ENCODE results near the gene SGK1. TPM values are rescaled to one million over a fixed set of nuclear protein-coding genes. Genes with fewer than 3 reads are reported as not detected.
"Not testable (repeated sequence)": the region's sequence is repeated elsewhere in the genome, so short reads cannot be mapped to it uniquely, and the experiment has no call there.

SGK1 gene
- total RNA-seq, 1 donor from 2014 or later = 153 TPM

DNA sequence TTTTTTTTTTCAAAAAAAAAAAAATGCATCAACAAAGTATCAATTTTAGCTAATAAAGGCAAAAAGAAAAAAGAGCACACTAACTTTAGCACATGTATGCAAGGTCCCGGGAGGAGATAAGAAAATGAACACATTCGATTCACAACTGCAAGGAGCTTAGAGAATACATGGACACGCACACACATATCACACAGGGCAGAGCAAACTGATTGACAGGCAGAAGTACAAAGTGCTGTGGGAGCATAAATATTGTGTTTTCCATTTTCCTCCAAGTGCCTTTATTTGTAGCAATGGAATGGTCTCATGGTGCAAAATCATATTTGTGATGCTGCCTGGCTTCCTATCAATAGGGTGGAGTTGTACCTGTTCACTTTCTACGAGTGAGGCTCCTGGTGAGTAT lies 63.8 kb downstream of the SGK1 start:
- DNase-seq (ENCODE audit: low read depth in 2 of 2) = no peak

DNA sequence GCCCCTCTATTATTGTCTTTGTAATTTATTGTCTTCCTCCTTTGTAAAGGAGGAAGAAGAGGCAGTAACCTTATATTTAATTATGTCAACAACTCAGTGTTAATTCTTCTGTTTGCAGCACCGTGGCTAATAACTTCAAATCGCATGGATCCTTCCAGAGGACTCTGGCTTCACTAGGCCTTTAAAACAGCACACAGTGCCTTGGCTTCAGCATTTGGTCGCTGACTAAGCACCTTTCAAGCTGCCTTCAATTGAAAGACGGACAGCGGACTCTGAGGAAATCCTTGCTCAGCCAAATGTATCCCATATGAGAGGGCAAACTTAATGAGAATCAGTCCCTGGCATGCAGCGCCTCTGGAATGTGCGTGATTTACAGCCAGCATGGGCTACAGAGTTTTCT lies 64.2 kb downstream of the SGK1 start:
- DNase-seq (ENCODE audit: low read depth in 2 of 2) = no peak

DNA sequence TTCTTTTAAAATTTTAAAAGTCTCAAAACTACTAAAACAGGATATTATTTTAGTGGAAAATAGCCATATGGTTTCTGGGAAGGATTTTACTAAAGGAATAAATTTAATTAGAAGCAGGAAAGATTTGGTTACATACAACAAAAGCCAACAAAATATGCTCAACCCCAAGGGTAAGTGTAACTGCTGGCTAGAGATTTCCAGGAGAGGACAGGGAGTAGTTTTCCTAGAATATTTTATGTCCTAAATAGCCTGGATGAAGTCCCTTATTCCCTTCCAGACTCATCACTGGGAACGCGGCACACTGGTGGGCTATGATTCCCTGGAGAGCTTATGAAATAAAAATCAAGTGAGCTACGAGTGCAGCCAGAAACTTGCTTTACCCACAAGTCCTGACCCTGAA lies 66.6 kb downstream of the SGK1 start:
- DNase-seq (ENCODE audit: low read depth in 2 of 2) = no peak

DNA sequence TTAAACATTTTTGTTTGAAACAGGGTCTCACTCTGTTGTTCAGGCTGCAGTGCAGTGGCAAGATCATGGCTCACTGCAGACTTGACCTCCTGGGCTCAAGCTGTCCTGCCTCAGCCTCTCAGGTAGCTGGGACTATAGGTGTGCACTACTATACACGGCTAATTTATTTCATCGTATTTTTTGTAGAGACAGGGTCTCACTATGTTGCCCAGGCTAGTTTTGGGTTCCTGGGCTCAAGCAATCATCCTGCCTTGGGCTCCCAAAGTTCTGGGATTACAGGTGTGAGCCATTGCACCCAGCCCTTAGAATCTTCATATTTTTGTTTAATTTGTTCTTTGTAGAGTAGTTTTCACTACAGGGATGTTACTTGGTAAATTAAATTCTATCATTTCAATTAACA lies 67.1 kb downstream of the SGK1 start:
- DNase-seq (ENCODE audit: low read depth in 2 of 2) = no peak

GRCh38 chr6:134249759-134250602 lies 67.9 kb downstream of the SGK1 start:
- DNase-seq (ENCODE audit: low read depth in 2 of 2) = peak in 1 of 2 donors; percentile 20

- DNase-seq (ENCODE audit: low read depth in 2 of 2) = no peak
These were observed 68.6 kb downstream of the SGK1 start for GRCh38 chr6:134249239-134249758.

- DNase-seq (ENCODE audit: low read depth in 2 of 2) = no peak
These were observed 69.9 kb downstream of the SGK1 start for GRCh38 chr6:134247844-134248580.

- DNase-seq (ENCODE audit: low read depth in 2 of 2) = peak in 1 of 2 donors; percentile 34
These were observed 70.6 kb downstream of the SGK1 start for GRCh38 chr6:134247231-134247833.

GRCh38 chr6:134245706-134246105 lies 72.2 kb downstream of the SGK1 start:
- DNase-seq (ENCODE audit: low read depth in 2 of 2) = no peak

DNA sequence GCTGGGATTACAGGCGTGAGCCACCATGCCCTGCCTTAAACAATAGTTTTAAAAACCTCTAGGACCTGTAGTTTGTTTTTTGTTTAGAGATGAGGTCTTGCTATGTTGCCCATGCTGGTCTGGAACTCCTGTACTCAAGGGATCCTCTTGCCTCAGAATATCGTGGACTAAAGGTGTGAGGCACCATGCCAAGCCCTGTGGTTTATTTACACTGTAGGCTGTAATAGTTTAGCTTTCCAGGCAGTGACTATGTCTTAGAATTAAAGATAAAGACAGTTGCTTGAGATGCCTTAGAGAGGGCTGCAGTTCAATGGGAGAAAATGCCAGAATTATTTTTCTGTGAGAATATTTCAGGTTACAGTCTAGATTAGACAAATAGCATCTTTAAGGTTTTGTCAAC lies 72.9 kb downstream of the SGK1 start:
- no peak for DNase-seq (ENCODE audit: low read depth in 2 of 2)

DNA sequence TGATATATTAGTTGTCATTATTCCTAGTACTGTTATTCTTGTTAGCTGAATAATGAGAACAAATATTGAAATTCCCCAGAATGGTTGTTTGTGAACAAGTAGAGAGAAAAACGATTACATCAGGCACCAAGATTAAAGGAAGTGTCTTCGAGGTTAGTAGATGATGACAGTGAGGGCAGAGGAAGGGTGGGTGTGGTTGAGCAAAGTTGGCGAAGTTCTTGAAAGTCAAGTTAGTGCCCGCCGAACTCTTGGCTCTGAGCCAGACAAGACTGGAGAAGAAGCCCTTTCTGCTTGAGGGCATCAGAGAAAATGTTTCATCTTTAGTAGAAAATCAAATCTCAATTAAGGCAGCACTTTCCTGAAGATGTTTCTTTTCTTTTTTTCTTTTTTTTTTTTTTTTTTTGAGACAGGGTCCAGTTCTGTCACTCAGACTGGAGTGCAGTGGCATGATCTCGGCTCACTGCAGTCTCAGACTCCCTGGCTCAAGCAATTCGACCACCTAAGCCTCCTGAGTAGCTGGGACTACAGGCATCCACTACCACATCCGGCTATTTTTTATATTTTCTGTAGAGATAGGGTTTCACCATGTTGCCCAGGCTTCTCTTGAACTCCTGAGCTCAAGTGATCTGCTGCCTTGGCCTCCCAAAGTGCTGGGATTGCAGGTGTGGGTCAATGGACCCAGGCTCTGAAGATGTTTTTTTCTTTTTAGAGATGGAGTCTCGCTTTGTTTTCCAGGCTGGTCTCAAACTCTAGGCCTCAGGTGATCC lies 77.1 kb downstream of the SGK1 start:
- DNase-seq (ENCODE audit: low read depth in 2 of 2) = peak in 1 of 2 donors; percentile 3

DNA sequence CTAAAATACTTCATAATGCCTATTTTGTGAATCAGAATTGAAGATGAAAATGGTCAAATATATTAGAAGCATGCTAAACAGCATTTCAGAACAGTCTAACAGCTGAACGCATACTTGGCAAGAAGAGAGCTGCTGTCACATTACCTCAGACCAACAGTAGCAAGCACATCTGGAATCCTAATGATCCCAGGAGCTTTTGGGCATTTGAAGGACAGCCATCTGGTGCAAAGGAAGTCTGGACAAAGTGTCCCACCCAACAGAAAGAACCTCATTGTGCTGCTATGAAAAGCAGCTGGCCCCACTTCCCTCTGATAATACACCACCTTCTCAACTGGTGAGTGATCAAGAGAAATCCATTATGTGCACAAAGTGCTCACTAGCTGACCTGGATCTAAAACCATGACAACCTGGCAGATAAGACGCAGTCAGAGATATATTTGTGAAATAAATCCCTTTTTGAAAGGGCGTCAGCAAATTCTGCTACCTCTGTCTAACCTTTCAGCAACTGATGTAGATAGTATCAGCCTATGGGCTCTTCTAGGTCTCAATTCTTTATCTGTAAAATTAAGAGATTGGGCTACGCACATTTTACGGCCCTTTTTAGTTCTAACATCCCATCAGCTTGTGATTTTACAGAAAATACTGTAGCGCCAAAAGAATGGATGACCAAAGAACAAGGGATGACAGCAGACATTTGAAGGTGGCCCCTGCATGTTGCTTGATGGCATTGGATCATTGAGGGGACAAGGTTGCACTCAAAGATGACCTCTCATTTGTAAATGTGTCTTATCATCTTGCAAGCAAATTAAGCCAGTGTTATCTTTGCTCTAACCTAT lies 78.7 kb downstream of the SGK1 start:
- DNase-seq (ENCODE audit: low read depth in 2 of 2) = peak in 1 of 2 donors; percentile 38

DNA sequence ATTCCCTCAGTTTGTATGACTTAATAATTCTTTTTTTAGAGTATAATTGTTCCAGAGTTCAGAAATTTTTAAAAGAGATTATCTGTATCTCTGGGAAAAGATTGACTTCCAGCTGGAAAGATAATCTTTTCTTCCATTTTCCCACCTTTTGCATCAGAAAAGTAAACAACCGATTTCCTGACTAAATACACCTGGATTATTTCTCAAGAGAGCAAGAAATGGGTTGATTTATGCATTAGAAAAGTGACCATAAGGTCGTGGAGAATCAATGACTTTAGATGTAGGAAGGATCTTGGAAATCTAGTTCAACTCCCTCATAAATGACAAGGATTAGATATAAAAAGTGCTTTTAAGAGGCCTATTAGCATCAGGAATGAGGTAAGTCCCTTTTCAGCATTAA lies 79.9 kb downstream of the SGK1 start:
- DNase-seq (ENCODE audit: low read depth in 2 of 2) = no peak

DNA sequence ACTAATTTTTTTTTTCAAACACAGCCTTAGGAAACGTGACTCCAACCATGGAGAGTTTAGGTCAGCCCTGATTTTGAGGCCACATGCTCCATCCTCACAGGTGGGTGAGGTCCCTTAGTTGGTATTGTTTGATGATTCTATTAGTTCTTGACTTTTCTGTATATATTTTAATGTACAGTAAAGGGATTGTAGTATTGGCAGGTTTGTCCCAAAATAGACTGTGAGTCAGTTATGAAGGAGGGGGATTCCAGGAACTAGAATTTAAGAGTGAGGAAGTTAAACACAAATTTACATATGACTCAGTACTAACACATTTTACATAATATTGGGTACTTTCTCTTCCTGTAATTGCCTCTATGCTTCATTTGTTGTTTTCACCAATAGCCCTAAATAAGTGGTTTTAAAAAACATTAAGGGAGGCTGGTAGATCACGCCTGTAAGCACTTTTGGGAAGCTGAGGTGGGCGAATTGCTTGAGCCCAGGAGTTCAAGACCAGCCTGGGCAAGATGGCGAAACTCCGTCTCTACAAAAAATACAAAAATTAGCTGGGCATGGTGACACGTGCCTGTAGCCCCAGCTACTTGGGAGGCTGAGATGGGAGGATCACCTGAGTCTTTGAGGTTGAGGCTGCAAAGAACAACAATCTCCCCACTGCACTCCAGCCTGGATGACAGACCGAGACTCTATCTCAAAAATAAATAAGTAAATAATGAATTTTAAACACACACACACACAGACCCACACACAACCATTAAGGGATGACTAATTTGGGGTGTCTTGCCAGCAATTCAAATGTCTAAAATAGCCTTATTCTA lies 81.8 kb downstream of the SGK1 start:
- DNase-seq (ENCODE audit: low read depth in 2 of 2) = peak in 1 of 2 donors; percentile 60

GRCh38 chr6:134235334-134235733 lies 82.6 kb downstream of the SGK1 start:
- not testable (repeated sequence) for DNase-seq (ENCODE audit: low read depth in 2 of 2)

- no peak for DNase-seq (ENCODE audit: low read depth in 2 of 2)
These were observed 84.5 kb downstream of the SGK1 start for GRCh38 chr6:134233180-134233955.

DNA sequence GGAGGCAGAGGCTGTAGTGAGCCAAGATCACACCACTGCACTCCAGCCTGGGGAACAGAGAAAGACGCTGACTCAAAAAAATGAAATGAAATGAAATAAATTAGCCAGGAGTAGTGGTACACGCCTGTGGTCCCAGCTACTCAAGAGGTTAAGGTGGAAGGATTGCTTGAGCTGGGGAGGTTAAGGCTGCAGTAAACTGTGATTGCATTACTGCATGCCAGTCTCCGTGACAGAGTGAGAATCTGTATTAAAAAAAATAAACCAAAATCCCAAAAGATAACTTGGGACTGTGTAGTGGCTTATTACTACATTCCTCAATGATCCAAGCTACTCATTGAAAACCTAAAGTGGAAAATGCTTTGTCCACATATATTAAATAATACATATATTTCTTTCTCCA lies 87.0 kb downstream of the SGK1 start:
- no peak for DNase-seq (ENCODE audit: low read depth in 2 of 2)

- peak in 1 of 2 donors; percentile 20 for DNase-seq (ENCODE audit: low read depth in 2 of 2)
These were observed 87.7 kb downstream of the SGK1 start for GRCh38 chr6:134230087-134230700.

Data from dermis microvascular lymphatic vessel endothelial cell (primary cell).